Hepatocyte (in vitro differentiated cells): Measurements from ENCODE around the gene FGD2.

Experiments used
- EZH2 ChIP-seq: fragments of 200-600 bp; sonication (generic); IDR thresholded peaks from 2 replicates; pipeline ENCODE4 v1.6.1; 2016; ENCODE audit warnings: antibody characterized with exemption, mild to moderate bottlenecking, borderline replicate concordance
- EZH2phosphoT487 ChIP-seq: fragments of 200-600 bp; sonication (generic); IDR thresholded peaks from one replicate; pipeline ENCODE4 v1.6.1; 2018; ENCODE audit warnings: antibody characterized with exemption, mild to moderate bottlenecking, low read depth, moderate library complexity; ENCODE audit not compliant: unreplicated experiment, severe bottlenecking
- TF ChIP-seq, protein P1 (sequence below): fragments of 200-600 bp; sonication (generic); IDR thresholded peaks from 2 replicates; pipeline ENCODE4 v1.5.1; 2016; ENCODE audit warnings: antibody characterized with exemption, mild to moderate bottlenecking; ENCODE audit not compliant: poor library complexity

DNA sequence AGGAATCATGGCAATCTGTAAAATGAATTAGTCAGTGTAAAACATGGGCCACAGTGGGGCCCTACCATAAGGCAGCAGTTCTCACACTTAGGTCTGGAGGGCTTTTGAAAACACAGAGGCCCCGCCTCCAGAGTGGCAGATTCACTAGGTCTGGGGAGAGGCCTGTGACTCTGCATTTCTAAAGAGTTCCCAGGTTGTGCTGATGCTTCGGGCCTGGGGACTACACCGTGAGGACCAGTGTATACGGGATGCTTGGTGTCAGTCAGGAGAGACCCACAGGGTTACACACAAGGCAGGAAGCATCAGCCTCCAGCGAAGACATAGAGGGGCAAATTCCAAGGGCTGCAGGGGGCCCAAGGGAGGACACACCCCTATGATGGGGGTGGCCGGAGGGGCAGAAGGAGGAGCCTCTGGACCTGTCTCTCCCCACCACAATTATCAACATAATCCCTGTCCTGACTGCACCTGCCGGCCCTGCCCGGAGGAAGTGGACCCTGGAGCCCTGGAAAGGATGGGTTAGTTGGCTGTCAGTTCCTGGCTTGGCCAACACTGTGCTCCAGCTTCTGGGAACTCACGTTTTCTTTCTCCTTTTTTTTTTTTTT, 46.7 kb downstream of the FGD2 start:
- TF ChIP-seq EZH2phosphoT487: no peak
- TF ChIP-seq, protein P1, sequence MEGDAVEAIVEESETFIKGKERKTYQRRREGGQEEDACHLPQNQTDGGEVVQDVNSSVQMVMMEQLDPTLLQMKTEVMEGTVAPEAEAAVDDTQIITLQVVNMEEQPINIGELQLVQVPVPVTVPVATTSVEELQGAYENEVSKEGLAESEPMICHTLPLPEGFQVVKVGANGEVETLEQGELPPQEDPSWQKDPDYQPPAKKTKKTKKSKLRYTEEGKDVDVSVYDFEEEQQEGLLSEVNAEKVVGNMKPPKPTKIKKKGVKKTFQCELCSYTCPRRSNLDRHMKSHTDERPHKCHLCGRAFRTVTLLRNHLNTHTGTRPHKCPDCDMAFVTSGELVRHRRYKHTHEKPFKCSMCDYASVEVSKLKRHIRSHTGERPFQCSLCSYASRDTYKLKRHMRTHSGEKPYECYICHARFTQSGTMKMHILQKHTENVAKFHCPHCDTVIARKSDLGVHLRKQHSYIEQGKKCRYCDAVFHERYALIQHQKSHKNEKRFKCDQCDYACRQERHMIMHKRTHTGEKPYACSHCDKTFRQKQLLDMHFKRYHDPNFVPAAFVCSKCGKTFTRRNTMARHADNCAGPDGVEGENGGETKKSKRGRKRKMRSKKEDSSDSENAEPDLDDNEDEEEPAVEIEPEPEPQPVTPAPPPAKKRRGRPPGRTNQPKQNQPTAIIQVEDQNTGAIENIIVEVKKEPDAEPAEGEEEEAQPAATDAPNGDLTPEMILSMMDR: no peak
- no peak for TF ChIP-seq EZH2
